ENCODE results near the gene INPP5J.

- TF ChIP-seq, protein P1, sequence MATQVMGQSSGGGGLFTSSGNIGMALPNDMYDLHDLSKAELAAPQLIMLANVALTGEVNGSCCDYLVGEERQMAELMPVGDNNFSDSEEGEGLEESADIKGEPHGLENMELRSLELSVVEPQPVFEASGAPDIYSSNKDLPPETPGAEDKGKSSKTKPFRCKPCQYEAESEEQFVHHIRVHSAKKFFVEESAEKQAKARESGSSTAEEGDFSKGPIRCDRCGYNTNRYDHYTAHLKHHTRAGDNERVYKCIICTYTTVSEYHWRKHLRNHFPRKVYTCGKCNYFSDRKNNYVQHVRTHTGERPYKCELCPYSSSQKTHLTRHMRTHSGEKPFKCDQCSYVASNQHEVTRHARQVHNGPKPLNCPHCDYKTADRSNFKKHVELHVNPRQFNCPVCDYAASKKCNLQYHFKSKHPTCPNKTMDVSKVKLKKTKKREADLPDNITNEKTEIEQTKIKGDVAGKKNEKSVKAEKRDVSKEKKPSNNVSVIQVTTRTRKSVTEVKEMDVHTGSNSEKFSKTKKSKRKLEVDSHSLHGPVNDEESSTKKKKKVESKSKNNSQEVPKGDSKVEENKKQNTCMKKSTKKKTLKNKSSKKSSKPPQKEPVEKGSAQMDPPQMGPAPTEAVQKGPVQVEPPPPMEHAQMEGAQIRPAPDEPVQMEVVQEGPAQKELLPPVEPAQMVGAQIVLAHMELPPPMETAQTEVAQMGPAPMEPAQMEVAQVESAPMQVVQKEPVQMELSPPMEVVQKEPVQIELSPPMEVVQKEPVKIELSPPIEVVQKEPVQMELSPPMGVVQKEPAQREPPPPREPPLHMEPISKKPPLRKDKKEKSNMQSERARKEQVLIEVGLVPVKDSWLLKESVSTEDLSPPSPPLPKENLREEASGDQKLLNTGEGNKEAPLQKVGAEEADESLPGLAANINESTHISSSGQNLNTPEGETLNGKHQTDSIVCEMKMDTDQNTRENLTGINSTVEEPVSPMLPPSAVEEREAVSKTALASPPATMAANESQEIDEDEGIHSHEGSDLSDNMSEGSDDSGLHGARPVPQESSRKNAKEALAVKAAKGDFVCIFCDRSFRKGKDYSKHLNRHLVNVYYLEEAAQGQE (IDR thresholded peaks at IDR 0.05; ENCODE audit: borderline replicate concordance) = no peak
- TF ChIP-seq CTCF (IDR thresholded peaks at IDR 0.05; ENCODE audit: poor library complexity, severe bottlenecking) = no peak
- no peak for TF ChIP-seq POLR2AphosphoS5 (IDR thresholded peaks at IDR 0.05)
- no peak for TF ChIP-seq TAF1 (IDR thresholded peaks at IDR 0.05; ENCODE audit: low read depth)
- no peak for TF ChIP-seq EZH2 (IDR thresholded peaks at IDR 0.05; ENCODE audit: borderline replicate concordance, insufficient read depth, low read length, poor library complexity, severe bottlenecking)
- TF ChIP-seq RAD21 (conservative IDR thresholded peaks at IDR 0.05) = no peak
These were observed 35.0 kb upstream of the INPP5J start for GRCh38 chr22:31087744-31088215.
